GM23248 (cell line): Measurements from ENCODE around the gene JSRP1. TPM values are rescaled to one million over a fixed set of nuclear protein-coding genes. Genes with fewer than 3 reads are reported as not detected.

ENCODE experiments used
- DNase-seq: peaks from one replicate; pipeline ENCODE4 v3.0.0-alpha.2; 2015
- H2AFZ ChIP-seq: fragments of 200-600 bp; sonication (generic); 2 replicates; pipeline ENCODE4 v1.6.1; 2016; ENCODE audit warnings: antibody characterized with exemption
- H3F3A ChIP-seq: fragments of 200-600 bp; sonication (generic); 2 replicates; pipeline ENCODE4 v1.6.1; 2016; ENCODE audit warnings: mild to moderate bottlenecking, antibody characterized with exemption, mixed run types; ENCODE audit not compliant: insufficient read depth
- H3K27ac ChIP-seq: fragments of 200-600 bp; sonication (generic); 2 replicates; pipeline ENCODE4 v1.5.1; 2016; ENCODE audit warnings: mild to moderate bottlenecking
- H3K27me3 ChIP-seq: fragments of 200-600 bp; sonication (generic); replicated peaks from 2 replicates; pipeline ENCODE4 v1.6.1; 2016; ENCODE audit warnings: mild to moderate bottlenecking; ENCODE audit not compliant: insufficient read depth
- H3K36me3 ChIP-seq: fragments of 200-600 bp; sonication (generic); 2 replicates; pipeline ENCODE4 v1.6.1; 2016; ENCODE audit warnings: low read depth, mild to moderate bottlenecking
- H3K4me1 ChIP-seq: fragments of 200-600 bp; sonication (generic); 2 replicates; pipeline ENCODE4 v1.6.1; 2016; ENCODE audit warnings: mild to moderate bottlenecking; ENCODE audit not compliant: insufficient read depth
- H3K4me2 ChIP-seq: fragments of 200-600 bp; sonication (generic); one replicate; pipeline ENCODE4 v1.6.1; 2016; ENCODE audit warnings: mild to moderate bottlenecking; ENCODE audit not compliant: unreplicated experiment
- H3K4me3 ChIP-seq: fragments of 200-600 bp; sonication (generic); 2 replicates; pipeline ENCODE4 v1.5.1; 2016; ENCODE audit warnings: mild to moderate bottlenecking
- H3K79me2 ChIP-seq: fragments of 200-600 bp; sonication (generic); 2 replicates; pipeline ENCODE4 v1.6.1; 2016; ENCODE audit warnings: mild to moderate bottlenecking; ENCODE audit not compliant: insufficient read depth
- H3K9ac ChIP-seq: fragments of 200-600 bp; sonication (generic); 2 replicates; pipeline ENCODE4 v1.6.1; 2016; ENCODE audit warnings: mild to moderate bottlenecking
- H3K9me2 ChIP-seq: fragments of 200-600 bp; sonication (generic); 2 replicates; pipeline ENCODE4 v1.6.1; 2016; ENCODE audit warnings: mixed run types, mild to moderate bottlenecking, moderate library complexity; ENCODE audit not compliant: insufficient read depth
- H3K9me3 ChIP-seq: fragments of 200-600 bp; sonication (generic); one replicate; pipeline ENCODE4 v1.6.1; 2017; ENCODE audit warnings: low read depth
- H4K20me1 ChIP-seq: fragments of 200-600 bp; sonication (generic); 2 replicates; pipeline ENCODE4 v1.6.0; 2016; ENCODE audit not compliant: insufficient read depth
- EZH2 ChIP-seq: fragments of 200-600 bp; sonication (generic); IDR thresholded peaks from 2 replicates; pipeline ENCODE4 v1.6.1; 2018; ENCODE audit warnings: antibody characterized with exemption, mild to moderate bottlenecking; ENCODE audit not compliant: insufficient read depth, poor library complexity, severe bottlenecking
- EZH2phosphoT487 ChIP-seq: fragments of 200-600 bp; sonication (generic); IDR thresholded peaks from 2 replicates; pipeline ENCODE4 v1.6.1; 2018; ENCODE audit warnings: antibody characterized with exemption, moderate library complexity, mild to moderate bottlenecking, low read depth; ENCODE audit not compliant: insufficient read depth
- WGBS, 2 experiments: methylation state at CpG; one replicate each; pipeline ENCODE4 v1.1.6; 2015 to 2017; ENCODE audit warnings: low lambda C conversion rate in 2 of 2, low coverage in 1 of 2; ENCODE audit errors: missing lambda C conversion rate in 2 of 2; 5-methylcytosine and 5-hydroxymethylcytosine counted together
- in situ Hi-C: fragments of 300-500 bp; cut with MboI; formaldehyde crosslinking; loops from 2 replicates; pipeline ENCODE4 v1.15.0; 2020
- polyA plus RNA-seq: library from polyadenylated mRNA; unstranded; fragments of >200 nt; fragmentation: Nextera tagmentation; extraction: Ambion mirVana; gene quantifications from 2 replicates; pipeline ENCODE4 v1.2.1, GENCODE V29; 2016
- total RNA-seq: library from RNA; depleted of rRNA; stranded (reverse); fragments of >200 nt; shearing (Covaris generic); gene quantifications from 2 replicates; pipeline ENCODE4 v1.2.3, GENCODE V29; 2014

Gene JSRP1
- total and polyA plus RNA-seq, 2 experiments from 2014 or later: not detected

GRCh38 chr19:2247433-2248101, 8.7 kb downstream of the JSRP1 start:
- TF ChIP-seq EZH2phosphoT487 (no peak), EZH2 (no peak)
- H2AFZ ChIP-seq: no peak overlapping the region
- no peak for DNase-seq
- H3K4me3 ChIP-seq: no peak overlapping the region
- H3K27me3 ChIP-seq: peaks cover 20% of the 10 kb centered on the region
- H3K27ac ChIP-seq: no peak overlapping the region
- no peaks in the 10 kb centered on the region for H3K9me2 ChIP-seq
- no peaks in the 10 kb centered on the region for H4K20me1 ChIP-seq
- H3K9me3 ChIP-seq: no peaks in the 10 kb centered on the region
- H3F3A ChIP-seq: no peaks in the 10 kb centered on the region
- 93 to 97% methylated on average over 9 to 28 of the region's 28 CpGs for WGBS, 2 experiments
- no peak overlapping the region for H3K4me2 ChIP-seq
- H3K9ac ChIP-seq: no peak overlapping the region
- no peaks in the 10 kb centered on the region for H3K4me1 ChIP-seq
- in situ Hi-C loops: no loop called here
- H3K36me3 ChIP-seq: peaks cover 20% of the 10 kb centered on the region; the same call in 1 of the 2 replicates
- peaks cover 38% of the 10 kb centered on the region for H3K79me2 ChIP-seq

DNA sequence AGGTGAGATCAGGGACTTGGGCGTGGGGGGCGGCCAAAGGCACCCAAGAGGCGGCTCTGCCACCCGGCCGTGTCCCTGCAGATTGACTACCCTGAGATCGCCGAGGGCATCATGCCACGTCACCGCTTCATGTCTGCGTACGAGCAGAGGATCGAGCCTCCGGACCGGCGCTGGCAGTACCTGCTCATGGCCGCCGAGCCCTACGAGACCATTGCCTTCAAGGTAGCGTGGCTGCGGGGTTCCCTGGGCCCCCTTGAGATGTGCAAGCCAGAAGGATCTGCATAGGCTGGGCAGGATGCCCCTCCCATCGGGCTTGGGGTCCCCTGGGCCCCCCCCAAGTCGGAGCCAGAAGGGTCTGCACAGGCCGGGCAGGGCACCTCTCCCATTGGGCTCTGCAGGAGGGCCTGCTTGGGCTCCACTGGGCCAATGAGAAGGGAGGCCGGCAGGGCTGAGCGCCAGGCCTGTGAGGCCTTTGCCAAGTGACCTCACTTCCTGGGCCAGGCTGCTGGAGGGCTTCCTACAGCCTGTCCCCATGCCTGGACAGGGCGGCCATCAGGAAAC, 9.3 kb downstream of the JSRP1 start:
- Histone ChIP-seq H3K79me2 (peaks cover 45% of the 10 kb centered on the region), H3K4me3 (no peak overlapping the region), H3K27me3 (peaks cover 13% of the 10 kb centered on the region), H3K27ac (no peak overlapping the region), H4K20me1 (0 out of 2 replicates have a peak, but pooled peaks cover 2% of the 10 kb centered on the region), H3K4me2 (no peak overlapping the region), H3K4me1 (no peaks in the 10 kb centered on the region), H3K36me3 (peaks cover 20% of the 10 kb centered on the region; the same call in 1 of the 2 replicates), H3K9ac (no peak overlapping the region), H3F3A (no peaks in the 10 kb centered on the region; the same call in 1 of the 2 replicates), H2AFZ (no peak overlapping the region), H3K9me3 (no peaks in the 10 kb centered on the region), H3K9me2 (no peaks in the 10 kb centered on the region)
- 83 to 85% methylated on average over 24 to 26 of the region's 26 CpGs for WGBS, 2 experiments
- no peak for TF ChIP-seq EZH2
- no peak for TF ChIP-seq EZH2phosphoT487
- peak; percentile 53 for DNase-seq
- in situ Hi-C loops: no loop called here

DNA sequence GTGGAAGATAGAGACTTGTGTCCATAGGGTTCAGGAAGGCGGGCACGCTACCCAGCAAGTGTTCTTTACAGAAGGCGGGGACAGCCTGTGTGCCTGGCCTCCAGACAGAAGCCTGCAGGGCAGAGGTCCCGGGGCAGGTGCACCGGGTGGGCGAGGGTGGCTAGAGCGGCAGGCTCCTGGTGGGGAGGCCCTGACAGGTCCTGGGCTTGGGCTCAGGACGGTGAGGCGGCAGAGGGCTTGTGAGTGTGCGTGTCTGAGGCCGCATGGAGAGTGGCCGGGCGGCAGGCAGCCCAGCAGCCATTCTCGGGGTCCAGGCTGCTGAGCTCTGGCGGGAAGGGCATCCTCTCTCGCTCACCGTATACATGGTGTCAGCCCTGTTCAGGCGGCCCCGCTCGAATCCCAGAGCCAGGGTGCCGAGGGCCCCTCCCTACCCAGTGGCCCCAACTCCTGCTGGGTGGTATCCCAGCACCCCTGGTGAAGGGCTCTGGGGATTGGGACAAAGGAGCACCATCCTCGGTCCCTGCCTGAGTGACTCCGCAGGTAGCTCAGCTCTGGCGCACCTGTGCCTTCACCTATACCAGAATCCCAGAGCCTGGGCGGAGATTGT, 10.1 kb downstream of the JSRP1 start:
- H2AFZ ChIP-seq: no peak overlapping the region
- peaks cover 20% of the 10 kb centered on the region; the same call in 1 of the 2 replicates for H3K36me3 ChIP-seq
- H3K79me2 ChIP-seq: peaks cover 53% of the 10 kb centered on the region
- H3K27ac ChIP-seq: no peak overlapping the region
- 0 out of 2 replicates have a peak, but pooled peaks cover 2% of the 10 kb centered on the region for H4K20me1 ChIP-seq
- no peak overlapping the region for H3K4me2 ChIP-seq
- H3K4me3 ChIP-seq: no peak overlapping the region
- no peaks in the 10 kb centered on the region; the same call in 1 of the 2 replicates for H3F3A ChIP-seq
- H3K4me1 ChIP-seq: peaks cover 3% of the 10 kb centered on the region; the same call in 1 of the 2 replicates
- TF ChIP-seq EZH2phosphoT487 (no peak), EZH2 (no peak)
- no peaks in the 10 kb centered on the region for H3K9me2 ChIP-seq
- in situ Hi-C loops: no loop called here
- H3K9ac ChIP-seq: no peak overlapping the region
- H3K9me3 ChIP-seq: no peaks in the 10 kb centered on the region
- DNase-seq: no peak
- peaks cover 8% of the 10 kb centered on the region for H3K27me3 ChIP-seq
- 92% methylated on average over 24 of the region's 25 CpGs for WGBS, 2 experiments

DNA sequence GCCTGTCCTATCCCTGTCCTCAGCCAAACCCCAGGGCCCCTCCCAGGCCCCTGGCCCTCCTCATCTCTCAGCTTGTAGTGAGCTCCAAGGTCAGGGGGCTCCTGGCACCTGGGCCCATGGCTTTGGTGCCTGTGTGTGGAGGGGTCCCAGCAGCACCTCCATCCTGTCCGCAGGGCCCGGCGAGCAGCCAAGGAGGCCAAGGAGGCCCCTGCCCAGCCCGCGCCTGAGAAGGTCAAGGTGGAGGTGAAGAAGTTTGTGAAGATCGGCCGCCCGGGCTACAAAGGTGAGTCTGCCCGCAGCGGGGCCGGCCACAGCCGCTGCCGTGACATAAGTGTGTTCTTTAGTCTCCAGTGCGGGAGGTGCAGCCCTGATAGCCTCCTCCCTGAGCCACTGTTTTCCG, 10.9 kb downstream of the JSRP1 start:
- H3K9ac ChIP-seq: no peak overlapping the region
- in situ Hi-C loops: no loop called here
- no peak overlapping the region for H3K4me2 ChIP-seq
- 0 out of 2 replicates have a peak, but pooled peaks cover 6% of the 10 kb centered on the region for H4K20me1 ChIP-seq
- WGBS, 2 experiments: 98 to 100% methylated on average over 15 of the region's 15 CpGs
- peaks cover 12% of the 10 kb centered on the region for H3K4me1 ChIP-seq
- no peaks in the 10 kb centered on the region for H3K9me3 ChIP-seq
- H3K9me2 ChIP-seq: no peaks in the 10 kb centered on the region
- H3K27ac ChIP-seq: no peak overlapping the region
- peaks cover 5% of the 10 kb centered on the region for H3K27me3 ChIP-seq
- peaks cover 61% of the 10 kb centered on the region for H3K79me2 ChIP-seq
- no peak overlapping the region for H3K4me3 ChIP-seq
- H3F3A ChIP-seq: no peaks in the 10 kb centered on the region; the same call in 1 of the 2 replicates
- DNase-seq: no peak
- TF ChIP-seq EZH2phosphoT487: no peak
- no peak for TF ChIP-seq EZH2
- no peak overlapping the region for H2AFZ ChIP-seq
- H3K36me3 ChIP-seq: peaks cover 20% of the 10 kb centered on the region; the same call in 1 of the 2 replicates
